Heart left ventricle (tissue), 16 donors: Measurements from ENCODE around the gene RBBP8. TPM values are rescaled to one million over a fixed set of nuclear protein-coding genes. Genes with fewer than 3 reads are reported as not detected.

Source experiments
- ATAC-seq, 4 donors: fragments of 200-7000 bp; cut with Tn5 transposase; one replicate each; pipeline ENCODE4 v1.9.1; 2020 to 2022; ENCODE audit warnings: moderate library complexity in 4 of 4, mild to moderate bottlenecking in 3 of 4, moderate number of reproducible peaks in 1 of 4
- DNase-seq, 5 donors: peaks; one replicate each; pipeline ENCODE4 v3.0.0-alpha.2; 2020
- H3K27ac ChIP-seq, 12 donors: fragments of 200-600 bp; sonication (generic) in 4 of 12; one replicate each; pipeline versions ENCODE4 v1.5.0 to v1.8.0; 2016 to 2022; ENCODE audit warnings: mild to moderate bottlenecking in 2 of 12
- H3K27me3 ChIP-seq, 9 donors: fragments of 200-600 bp; sonication (generic) in 2 of 9; one replicate each; pipeline versions ENCODE4 v1.5.1 to v1.8.0; 2016 to 2022; ENCODE audit warnings: mild to moderate bottlenecking in 3 of 9
- H3K36me3 ChIP-seq, 9 donors: fragments of 200-600 bp; sonication (generic) in 2 of 9; one replicate each; pipeline versions ENCODE4 v1.5.0 to v1.8.0; 2018 to 2022; ENCODE audit warnings: mild to moderate bottlenecking in 2 of 9
- H3K4me1 ChIP-seq, 12 donors: fragments of 200-600 bp; sonication (generic) in 4 of 12; one replicate each; pipeline versions ENCODE4 v1.5.0 to v1.8.0; 2016 to 2022; ENCODE audit warnings: mild to moderate bottlenecking in 3 of 12
- H3K4me3 ChIP-seq, 12 donors: fragments of 200-600 bp; sonication (generic) in 4 of 12; one replicate each; pipeline versions ENCODE4 v1.5.0 to v1.8.0; 2017 to 2022; ENCODE audit warnings: mild to moderate bottlenecking in 9 of 12, moderate library complexity in 4 of 12
- H3K9me3 ChIP-seq, 12 donors: fragments of 200-600 bp; sonication (generic) in 4 of 12; one replicate each; pipeline versions ENCODE4 v1.5.0 to v1.8.0; 2016 to 2022; ENCODE audit warnings: mild to moderate bottlenecking in 1 of 12
- CTCF ChIP-seq, 12 donors: fragments of 200-600 bp; sonication (generic) in 4 of 12; IDR thresholded peaks; one replicate each; pipeline versions ENCODE4 v1.5.0 to v1.8.0; 2018 to 2022; ENCODE audit warnings: antibody characterized with exemption in 12 of 12, mild to moderate bottlenecking in 5 of 12
- POLR2A ChIP-seq, 2 donors: fragments of 450-650 bp; IDR thresholded peaks; one replicate each; pipeline ENCODE4 v1.6.1; 2017; ENCODE audit warnings: antibody characterized with exemption in 2 of 2, mild to moderate bottlenecking in 2 of 2, moderate library complexity in 2 of 2
- WGBS, 4 donors: extraction: QIAGEN DNeasy Blood & Tissue Kit in 2 of 4; methylation state at CpG; one replicate each; pipeline versions ENCODE4 v1.1.5 to v1.1.7; 2013 to 2018; 5-methylcytosine and 5-hydroxymethylcytosine counted together
- intact Hi-C, 10 donors: fragments of 100-400 bp; cut with DNase I; formaldehyde crosslinking; loops; one replicate each; pipeline versions ENCODE4 v1.11.1 to v1.14.2; 2022
- polyA plus RNA-seq, 2 donors: library from polyadenylated mRNA; stranded (reverse); fragments of 200-250 nt; gene quantifications; one replicate each; pipeline ENCODE4 v1.2.3, GENCODE V29; 2013
- total RNA-seq, 9 donors: library from RNA; depleted of rRNA in 2 of 9; stranded (reverse); fragments of >200 nt in 2 of 9; fragmentation: NEBNext Ultra II Directional in 3 of 9; extraction: Animal tissue kit (Norgen Biotek cat#: 25700) in 3 of 9; gene quantifications; one replicate each; pipeline versions ENCODE4 v1.1.0 to v1.2.4, GENCODE V29; 2016 to 2023
- donor health status: ischemic (EF 13 %, LVEDD 7.1; RV severe dilation, severe dysfunction).
- donor health status: healthy with polysubstance abuse.
- donor health status: DM: no; HTN: yes; CAD: no.
- donor health status: DM: no; HTN: no; CAD: no.
- donor health status: ischemic (EF 25% LVEDD 6.9; RV normal size, moderate dysfunction).
- donor health status: ischemic (EF 25% LVEDD 5.7; RV mildly dilated, moderate dysfunction).
- donor health status: healthy.
- donor health status: DM: yes; HTN: yes; CAD: no.
- donor health status: ischemic (EF 35%, LVEDD 5.7; RV mildly dilated, moderate dysfunction).
- donor health status: nonischemic (EF 11% LVEDD 7.7; RV severe dilation, severe dysfunction).
- donor health status: DM: yes; HTN: yes; CAD: no.
- donor health status: PGD.
- donor health status: ischemic (EF 29% LVEDD 5.4; RV normal size, mild dysfunction).
- donor health status: nonischemic (EF 23%, LVEDD 6.1; RV moderate dilation, normal function).

Gene RBBP8
- total and polyA plus RNA-seq, 11 donors: 5.1 to 12.2 (median 8.8) TPM

- no peaks in the 10 kb centered on the region for H3K9me3 ChIP-seq
- no peaks in the 10 kb centered on the region for H3K4me1 ChIP-seq
- intact Hi-C loops: no loop called here
- peaks cover 0 to 49% (median 29%) of the 10 kb centered on the region in 9 donors for H3K36me3 ChIP-seq
- no peak for ATAC-seq
- no peak overlapping the region for H3K27ac ChIP-seq
- TF ChIP-seq CTCF (IDR thresholded peaks at IDR 0.05) (no peak), POLR2A (IDR thresholded peaks at IDR 0.05) (no peak)
- no peak for DNase-seq
- 89 to 99% (median 91%) methylated on average over 1 of the region's 1 CpG for WGBS, 4 donors
- H3K4me3 ChIP-seq: no peak overlapping the region
- no peaks in the 10 kb centered on the region for H3K27me3 ChIP-seq
These were observed 66.1 kb downstream of the RBBP8 start for GRCh38 chr18:22999212-22999611.

GRCh38 chr18:22999647-23000046 is 66.5 kb downstream of the RBBP8 start:
- whole genome bisulfite sequencing, 4 donors: 95 to 96% (median 96%) methylated on average over 2 of the region's 2 CpGs

GRCh38 chr18:23003289-23003688 is 70.2 kb downstream of the RBBP8 start:
- DNase-seq: no peak

More at GRCh38 chr18:22999647-23000046, 66.5 kb downstream of the RBBP8 start:
- Histone ChIP-seq H3K27me3 (no peaks in the 10 kb centered on the region), H3K4me1 (no peaks in the 10 kb centered on the region), H3K4me3 (no peak overlapping the region), H3K9me3 (no peaks in the 10 kb centered on the region), H3K27ac (no peak overlapping the region), H3K36me3 (peaks cover 0 to 49% (median 29%) of the 10 kb centered on the region in 9 donors)
- ATAC-seq (no peak), DNase-seq (no peak)
- intact Hi-C loops: no loop called here
- TF ChIP-seq CTCF (IDR thresholded peaks at IDR 0.05) (no peak), POLR2A (IDR thresholded peaks at IDR 0.05) (no peak)

GRCh38 chr18:23012249-23012648 is 79.1 kb downstream of the RBBP8 start:
- no peak for ATAC-seq
- WGBS, 4 donors: 96 to 100% (median 98%) methylated on average over 1 of the region's 1 CpG
- intact Hi-C loops: no loop called here
- TF ChIP-seq POLR2A (IDR thresholded peaks at IDR 0.05): no peak
- no peak for TF ChIP-seq CTCF (IDR thresholded peaks at IDR 0.05)
- Histone ChIP-seq H3K36me3 (peaks cover 0 to 4% (median 0%) of the 10 kb centered on the region in 9 donors), H3K4me3 (no peak overlapping the region), H3K27ac (no peak overlapping the region), H3K4me1 (no peaks in the 10 kb centered on the region), H3K27me3 (no peaks in the 10 kb centered on the region), H3K9me3 (no peaks in the 10 kb centered on the region)
- no peak for DNase-seq

More at GRCh38 chr18:23003289-23003688, 70.2 kb downstream of the RBBP8 start:
- Histone ChIP-seq H3K27ac (no peak overlapping the region), H3K4me3 (no peak overlapping the region), H3K36me3 (peaks cover 0 to 40% (median 17%) of the 10 kb centered on the region in 9 donors), H3K27me3 (no peaks in the 10 kb centered on the region), H3K9me3 (no peaks in the 10 kb centered on the region), H3K4me1 (no peaks in the 10 kb centered on the region)
- no peak for ATAC-seq
- 88 to 97% (median 91%) methylated on average over 3 of the region's 3 CpGs for WGBS, 4 donors
- TF ChIP-seq CTCF (IDR thresholded peaks at IDR 0.05) (no peak), POLR2A (IDR thresholded peaks at IDR 0.05) (no peak)
- intact Hi-C loops: no loop called here
